ENCODE results near the gene TRPV2.

GRCh38 chr17:16423226-16423872 is 8.0 kb downstream of the TRPV2 start:
- TF ChIP-seq, protein P1, sequence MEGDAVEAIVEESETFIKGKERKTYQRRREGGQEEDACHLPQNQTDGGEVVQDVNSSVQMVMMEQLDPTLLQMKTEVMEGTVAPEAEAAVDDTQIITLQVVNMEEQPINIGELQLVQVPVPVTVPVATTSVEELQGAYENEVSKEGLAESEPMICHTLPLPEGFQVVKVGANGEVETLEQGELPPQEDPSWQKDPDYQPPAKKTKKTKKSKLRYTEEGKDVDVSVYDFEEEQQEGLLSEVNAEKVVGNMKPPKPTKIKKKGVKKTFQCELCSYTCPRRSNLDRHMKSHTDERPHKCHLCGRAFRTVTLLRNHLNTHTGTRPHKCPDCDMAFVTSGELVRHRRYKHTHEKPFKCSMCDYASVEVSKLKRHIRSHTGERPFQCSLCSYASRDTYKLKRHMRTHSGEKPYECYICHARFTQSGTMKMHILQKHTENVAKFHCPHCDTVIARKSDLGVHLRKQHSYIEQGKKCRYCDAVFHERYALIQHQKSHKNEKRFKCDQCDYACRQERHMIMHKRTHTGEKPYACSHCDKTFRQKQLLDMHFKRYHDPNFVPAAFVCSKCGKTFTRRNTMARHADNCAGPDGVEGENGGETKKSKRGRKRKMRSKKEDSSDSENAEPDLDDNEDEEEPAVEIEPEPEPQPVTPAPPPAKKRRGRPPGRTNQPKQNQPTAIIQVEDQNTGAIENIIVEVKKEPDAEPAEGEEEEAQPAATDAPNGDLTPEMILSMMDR (IDR thresholded peaks at IDR 0.05 in 4 of 5, conservative IDR thresholded peaks at IDR 0.05 in 1 of 5): no peak
- no peak for TF ChIP-seq POLR2A (IDR thresholded peaks at IDR 0.05)
